GM12878 (cell line): ENCODE data around the gene OR5AU1. TPM values are rescaled to one million over a fixed set of nuclear protein-coding genes. Genes with fewer than 3 reads are reported as not detected.

Source experiments
- CBX5 ChIP-seq: sonication (generic); IDR thresholded peaks from 2 replicates; pipeline ENCODE4 v1.6.1; 2016; ENCODE audit warnings: low read depth, moderate library complexity, mild to moderate bottlenecking, inconsistent platforms
- CREB1 ChIP-seq: IDR thresholded peaks from 2 replicates; pipeline ENCODE4 v1.6.1; 2012; ENCODE audit warnings: low read depth, mild to moderate bottlenecking, inconsistent platforms
- EZH2 ChIP-seq: IDR thresholded peaks from 2 replicates; pipeline ENCODE4 v1.6.1; 2012; ENCODE audit warnings: low read depth, mild to moderate bottlenecking, control low read depth, inconsistent platforms, low read length, borderline replicate concordance; ENCODE audit not compliant: control insufficient read depth
- GATAD2B ChIP-seq: fragments of 450-650 bp; conservative IDR thresholded peaks from 2 replicates; pipeline ENCODE4 v1.6.1; 2017; ENCODE audit warnings: low read depth, mild to moderate bottlenecking, moderate library complexity
- KLF5 ChIP-seq: fragments of 450-650 bp; IDR thresholded peaks from 2 replicates; pipeline ENCODE4 v1.6.1; 2014; ENCODE audit warnings: mild to moderate bottlenecking; ENCODE audit not compliant: partially characterized antibody
- LARP7 ChIP-seq: fragments of 450-650 bp; IDR thresholded peaks from 2 replicates; pipeline ENCODE4 v1.6.1; 2017; ENCODE audit warnings: mild to moderate bottlenecking
- MEF2B ChIP-seq: fragments of 450-650 bp; IDR thresholded peaks from 2 replicates; pipeline ENCODE4 v1.6.1; 2018; ENCODE audit warnings: mild to moderate bottlenecking, moderate library complexity; ENCODE audit not compliant: partially characterized antibody, poor library complexity, severe bottlenecking
- SMC3 ChIP-seq: IDR thresholded peaks from 2 replicates; pipeline ENCODE4 v1.6.1; 2011; ENCODE audit warnings: low read length, improper control_type of control experiment, borderline replicate concordance
- polyA plus RNA-seq, 11 experiments: library from polyadenylated mRNA; depleted of rRNA in 4 of 11; unstranded in 6 of 11; stranded (reverse) in 5 of 11; fragments of >200 nt; fragmentation: Nextera tagmentation in 4 of 11; fragmentation: Illumina TruSeq in 1 of 11; extraction: Ambion mirVana in 4 of 11; extraction: Trizol in 1 of 11; gene quantifications; 1 replicate in 1 of 11; 2 replicates in 10 of 11; pipeline versions ENCODE4 v1.2.1 to v1.2.3, GENCODE V29; 2011 to 2016; ENCODE audit warnings: inconsistent platforms in 2 of 11, missing spikeins in 2 of 11, low read depth in 1 of 11
- total RNA-seq, 4 experiments: library from RNA; depleted of rRNA in 3 of 4; stranded (reverse); fragments of >200 nt in 3 of 4; fragmentation: Illumina TruSeq in 1 of 4; extraction: Trizol in 1 of 4; gene quantifications; 2 replicates each; pipeline versions ENCODE4 v1.2.1 to v1.2.3, GENCODE V29; 2013 to 2021
- TF ChIP-seq, protein P1 (sequence below): IDR thresholded peaks from 2 replicates; pipeline ENCODE4 v1.6.1; 2012; ENCODE audit warnings: low read depth, low read length, improper control_type of control experiment
- TF ChIP-seq, protein P2 (sequence below): IDR thresholded peaks from 2 replicates; pipeline ENCODE4 v1.6.1; 2011; ENCODE audit warnings: low read depth, low read length, improper control_type of control experiment, borderline replicate concordance

Gene OR5AU1
- total and polyA plus RNA-seq, 10 of the 15 experiments (the other 5 are each of a cell fraction or from before 2014, with no cell fraction given): not detected

DNA sequence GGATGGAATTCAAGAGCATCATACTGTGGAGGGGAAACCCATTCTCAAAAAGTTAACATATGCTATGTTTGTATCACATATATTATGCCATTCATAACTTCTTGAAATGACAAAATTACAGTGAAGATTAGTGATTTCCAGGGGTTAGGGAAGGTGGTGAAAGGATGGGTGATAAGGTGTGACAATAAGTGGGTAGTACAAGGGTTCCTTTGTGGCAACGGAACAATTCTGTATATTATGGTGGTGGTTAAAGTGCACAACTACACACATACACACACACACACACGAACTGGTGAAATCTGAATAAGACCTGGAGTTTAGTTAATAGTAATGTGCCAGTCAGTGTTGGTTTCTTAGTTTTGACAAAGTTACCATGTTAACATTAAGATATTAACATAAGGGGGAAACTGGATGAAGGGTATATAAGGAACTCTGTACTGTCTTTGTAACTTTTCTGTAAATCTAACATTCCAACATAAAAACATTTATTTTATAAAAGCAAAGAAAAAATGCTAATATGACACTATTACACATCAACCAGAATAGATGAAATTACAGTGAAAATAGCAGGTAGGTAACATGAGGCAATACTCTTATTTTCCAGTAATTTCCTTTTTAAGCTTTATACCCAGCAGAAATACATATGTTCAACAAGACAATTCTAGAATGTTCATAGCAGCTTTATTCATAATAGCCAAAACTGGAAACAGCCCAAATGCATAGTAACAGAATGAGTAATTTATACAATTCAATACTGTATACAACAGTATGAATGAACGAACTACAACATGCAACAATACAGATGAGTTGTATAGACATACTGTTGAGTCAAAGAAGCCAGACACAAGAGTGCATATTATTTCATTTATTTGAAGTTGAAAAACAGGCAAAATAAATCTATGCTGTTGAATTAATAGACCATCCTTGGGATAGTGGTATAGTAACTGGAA is 44.0 kb upstream of the OR5AU1 start (continued):
- TF ChIP-seq, protein P1, sequence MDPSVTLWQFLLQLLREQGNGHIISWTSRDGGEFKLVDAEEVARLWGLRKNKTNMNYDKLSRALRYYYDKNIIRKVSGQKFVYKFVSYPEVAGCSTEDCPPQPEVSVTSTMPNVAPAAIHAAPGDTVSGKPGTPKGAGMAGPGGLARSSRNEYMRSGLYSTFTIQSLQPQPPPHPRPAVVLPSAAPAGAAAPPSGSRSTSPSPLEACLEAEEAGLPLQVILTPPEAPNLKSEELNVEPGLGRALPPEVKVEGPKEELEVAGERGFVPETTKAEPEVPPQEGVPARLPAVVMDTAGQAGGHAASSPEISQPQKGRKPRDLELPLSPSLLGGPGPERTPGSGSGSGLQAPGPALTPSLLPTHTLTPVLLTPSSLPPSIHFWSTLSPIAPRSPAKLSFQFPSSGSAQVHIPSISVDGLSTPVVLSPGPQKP: no peak
- TF ChIP-seq KLF5: no peak
- TF ChIP-seq CREB1: no peak
- TF ChIP-seq EZH2: no peak
- no peak for TF ChIP-seq LARP7
- TF ChIP-seq, protein P2, sequence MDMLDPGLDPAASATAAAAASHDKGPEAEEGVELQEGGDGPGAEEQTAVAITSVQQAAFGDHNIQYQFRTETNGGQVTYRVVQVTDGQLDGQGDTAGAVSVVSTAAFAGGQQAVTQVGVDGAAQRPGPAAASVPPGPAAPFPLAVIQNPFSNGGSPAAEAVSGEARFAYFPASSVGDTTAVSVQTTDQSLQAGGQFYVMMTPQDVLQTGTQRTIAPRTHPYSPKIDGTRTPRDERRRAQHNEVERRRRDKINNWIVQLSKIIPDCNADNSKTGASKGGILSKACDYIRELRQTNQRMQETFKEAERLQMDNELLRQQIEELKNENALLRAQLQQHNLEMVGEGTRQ: no peak
- TF ChIP-seq MEF2B: no peak
- no peak for TF ChIP-seq CBX5
- TF ChIP-seq GATAD2B: no peak
- no peak for TF ChIP-seq SMC3
